IPS-NIHi11 (cell line): Measurements from ENCODE around the gene C15orf39.

Source experiments
- DNase-seq: peaks from one replicate; pipeline ENCODE4 v3.0.0; 2012; ENCODE audit warnings: mixed read lengths, low spot score

Gene C15orf39

GRCh38 chr15:75197062-75197630 is 4.5 kb upstream of the C15orf39 start:
- DNase-seq = no peak

- no peak for DNase-seq
These were observed 2.9 kb upstream of the C15orf39 start for GRCh38 chr15:75198560-75199356.

- DNase-seq = no peak
These were observed 2.2 kb upstream of the C15orf39 start for GRCh38 chr15:75199357-75199940.

- DNase-seq = no peak
These were observed 1.3 kb upstream of the C15orf39 start for GRCh38 chr15:75200391-75200764.

GRCh38 chr15:75200765-75201615 is 692 bp upstream of the C15orf39 start:
- DNase-seq = peak; percentile 74

- peak; percentile 62 for DNase-seq
These were observed 752 bp downstream of the C15orf39 start for GRCh38 chr15:75202251-75203016.

- DNase-seq = no peak
These were observed 1.6 kb downstream of the C15orf39 start for GRCh38 chr15:75203017-75203907.

- DNase-seq = no peak
These were observed 2.2 kb downstream of the C15orf39 start for GRCh38 chr15:75203908-75204263.

- DNase-seq = peak; percentile 95
These were observed 2.8 kb downstream of the C15orf39 start for GRCh38 chr15:75204340-75205063.

- no peak for DNase-seq
These were observed 3.3 kb downstream of the C15orf39 start for GRCh38 chr15:75205064-75205395.

GRCh38 chr15:75206006-75206405 is 4.3 kb downstream of the C15orf39 start:
- no peak for DNase-seq

GRCh38 chr15:75206803-75207617 is 5.3 kb downstream of the C15orf39 start:
- no peak for DNase-seq

- no peak for DNase-seq
These were observed 6.2 kb downstream of the C15orf39 start for GRCh38 chr15:75207618-75208500.

GRCh38 chr15:75208501-75209288 is 7.0 kb downstream of the C15orf39 start:
- no peak for DNase-seq

GRCh38 chr15:75209289-75209676 is 7.6 kb downstream of the C15orf39 start:
- no peak for DNase-seq

- no peak for DNase-seq
These were observed 9.1 kb downstream of the C15orf39 start for GRCh38 chr15:75210811-75211230.

GRCh38 chr15:75211436-75212199 is 9.9 kb downstream of the C15orf39 start:
- DNase-seq = no peak
